Cardiac fibroblast (primary cell): Measurements from ENCODE around the gene ST6GALNAC3.

Experiments used
- DNase-seq, 2 donors: peaks; one replicate each; pipeline versions ENCODE4 v3.0.0 to v3.0.0-alpha.2; 2010; ENCODE audit warnings: low read depth in 2 of 2
- H3K4me3 ChIP-seq, 2 donors: replicated peaks in 1 of 2; 1 replicate in 1 of 2; 2 replicates in 1 of 2; pipeline ENCODE4 v1.5.1; 2011; ENCODE audit warnings: low read depth in 2 of 2, low read length in 2 of 2, mild to moderate bottlenecking in 2 of 2, moderate library complexity in 1 of 2
- TF ChIP-seq, protein P1 (sequence below): IDR thresholded peaks from one replicate; pipeline ENCODE4 v1.5.1; 2011; ENCODE audit warnings: low read depth, mild to moderate bottlenecking, low read length, inconsistent platforms

The ST6GALNAC3 gene

DNA sequence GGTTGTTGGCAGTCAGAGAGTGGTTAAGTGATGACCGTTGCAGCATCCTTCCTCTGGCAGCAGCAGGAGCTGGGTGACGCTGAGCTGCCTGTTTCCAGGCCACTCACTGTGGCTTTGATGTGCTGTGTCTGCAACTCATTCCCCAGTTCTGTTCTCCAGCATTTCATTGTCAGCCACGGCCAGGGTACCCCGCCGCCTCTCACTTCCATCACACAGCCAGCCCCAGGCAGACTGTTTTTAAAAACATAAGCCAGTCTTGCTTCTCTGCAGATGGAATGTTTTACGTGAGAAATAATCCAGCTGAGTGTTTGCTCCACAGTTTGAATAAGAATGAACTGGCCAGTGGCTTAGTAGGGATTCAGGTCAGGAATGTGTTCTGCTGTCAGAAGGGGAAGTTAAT lies 21.5 kb upstream of the ST6GALNAC3 start:
- no peak for DNase-seq
- TF ChIP-seq, protein P1, sequence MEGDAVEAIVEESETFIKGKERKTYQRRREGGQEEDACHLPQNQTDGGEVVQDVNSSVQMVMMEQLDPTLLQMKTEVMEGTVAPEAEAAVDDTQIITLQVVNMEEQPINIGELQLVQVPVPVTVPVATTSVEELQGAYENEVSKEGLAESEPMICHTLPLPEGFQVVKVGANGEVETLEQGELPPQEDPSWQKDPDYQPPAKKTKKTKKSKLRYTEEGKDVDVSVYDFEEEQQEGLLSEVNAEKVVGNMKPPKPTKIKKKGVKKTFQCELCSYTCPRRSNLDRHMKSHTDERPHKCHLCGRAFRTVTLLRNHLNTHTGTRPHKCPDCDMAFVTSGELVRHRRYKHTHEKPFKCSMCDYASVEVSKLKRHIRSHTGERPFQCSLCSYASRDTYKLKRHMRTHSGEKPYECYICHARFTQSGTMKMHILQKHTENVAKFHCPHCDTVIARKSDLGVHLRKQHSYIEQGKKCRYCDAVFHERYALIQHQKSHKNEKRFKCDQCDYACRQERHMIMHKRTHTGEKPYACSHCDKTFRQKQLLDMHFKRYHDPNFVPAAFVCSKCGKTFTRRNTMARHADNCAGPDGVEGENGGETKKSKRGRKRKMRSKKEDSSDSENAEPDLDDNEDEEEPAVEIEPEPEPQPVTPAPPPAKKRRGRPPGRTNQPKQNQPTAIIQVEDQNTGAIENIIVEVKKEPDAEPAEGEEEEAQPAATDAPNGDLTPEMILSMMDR: no peak
- no peak overlapping the region for H3K4me3 ChIP-seq

DNA sequence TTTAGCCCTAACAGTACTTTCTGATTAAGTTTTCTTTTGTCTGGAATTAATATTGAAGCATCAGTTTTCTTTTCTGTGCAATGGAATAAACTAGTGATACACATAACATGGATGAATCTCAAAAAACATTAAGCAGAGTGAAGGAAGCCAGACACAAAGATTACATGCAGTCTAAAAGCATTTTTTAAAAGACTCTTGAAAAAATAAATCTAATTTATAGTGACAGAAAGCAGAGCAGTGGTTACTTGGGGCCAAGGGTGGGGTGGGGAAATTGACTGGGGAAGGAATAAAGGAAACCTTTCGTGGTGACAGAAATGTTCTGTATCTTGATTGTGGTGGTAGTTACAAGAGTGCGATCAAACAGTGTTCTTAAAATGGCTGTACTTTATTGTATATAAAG lies 20.2 kb upstream of the ST6GALNAC3 start:
- no peak for DNase-seq
- TF ChIP-seq, protein P1: no peak
- no peak overlapping the region for H3K4me3 ChIP-seq

DNA sequence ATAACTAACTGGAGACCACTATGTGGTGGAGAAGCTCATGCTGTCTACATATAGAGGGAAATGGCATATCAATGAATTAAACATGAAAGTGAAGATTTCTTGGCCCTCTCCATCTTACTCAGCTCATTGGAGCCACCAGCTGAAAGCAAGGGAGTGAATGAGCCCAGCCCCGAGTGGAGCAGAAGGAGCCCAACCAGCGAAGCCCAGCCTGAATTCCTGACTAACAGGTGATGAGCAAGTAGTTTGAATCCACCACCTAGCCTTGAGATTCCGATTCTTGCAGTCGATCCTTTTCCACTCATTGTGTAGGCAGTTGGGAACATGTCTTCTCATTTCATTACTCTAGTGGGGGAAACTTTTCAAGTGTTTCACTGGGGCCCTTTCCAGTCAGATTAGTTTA lies 18.6 kb upstream of the ST6GALNAC3 start:
- TF ChIP-seq, protein P1: no peak
- no peak for DNase-seq
- no peak overlapping the region for H3K4me3 ChIP-seq

DNA sequence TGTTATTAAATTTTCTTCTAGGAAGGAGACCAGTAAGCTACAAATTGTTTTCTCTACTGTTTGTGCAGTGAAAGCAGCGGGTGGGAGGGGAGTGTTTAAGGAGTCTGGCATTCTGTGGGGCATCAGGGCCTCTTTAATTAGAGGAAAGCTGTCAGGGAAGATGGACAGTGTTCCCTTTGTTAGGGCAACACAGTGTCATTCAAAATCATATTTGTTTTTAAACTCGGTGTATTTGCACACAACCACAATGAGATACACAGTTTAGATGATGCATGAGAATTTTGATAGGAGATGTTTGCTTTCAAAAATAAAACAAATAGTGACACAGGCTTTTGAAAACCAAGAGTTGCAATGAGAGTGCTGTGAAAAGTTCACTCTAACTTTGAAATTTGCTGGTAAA lies 15.1 kb upstream of the ST6GALNAC3 start:
- TF ChIP-seq, protein P1: no peak
- no peak for DNase-seq
- no peak overlapping the region for H3K4me3 ChIP-seq

DNA sequence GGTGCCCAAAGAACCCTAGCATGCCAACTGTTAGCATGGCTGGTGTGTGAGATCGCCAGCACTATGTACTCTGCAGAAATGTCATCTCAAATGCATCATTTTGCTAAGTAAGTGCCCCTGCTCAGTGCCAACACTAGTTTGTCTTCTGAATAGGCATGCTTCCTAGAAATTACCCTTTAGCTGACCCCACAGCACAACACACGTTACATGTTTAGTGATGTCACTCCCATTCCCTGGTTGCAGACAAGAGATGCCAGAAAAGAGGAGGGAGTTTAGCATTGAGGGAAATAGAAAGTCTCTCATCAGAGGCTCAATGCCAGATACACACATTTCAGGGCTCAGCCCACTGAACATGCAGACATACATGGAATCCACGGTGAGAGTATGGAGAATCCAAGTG lies 9.3 kb upstream of the ST6GALNAC3 start:
- TF ChIP-seq, protein P1: no peak
- H3K4me3 ChIP-seq: no peak overlapping the region
- DNase-seq: no peak

DNA sequence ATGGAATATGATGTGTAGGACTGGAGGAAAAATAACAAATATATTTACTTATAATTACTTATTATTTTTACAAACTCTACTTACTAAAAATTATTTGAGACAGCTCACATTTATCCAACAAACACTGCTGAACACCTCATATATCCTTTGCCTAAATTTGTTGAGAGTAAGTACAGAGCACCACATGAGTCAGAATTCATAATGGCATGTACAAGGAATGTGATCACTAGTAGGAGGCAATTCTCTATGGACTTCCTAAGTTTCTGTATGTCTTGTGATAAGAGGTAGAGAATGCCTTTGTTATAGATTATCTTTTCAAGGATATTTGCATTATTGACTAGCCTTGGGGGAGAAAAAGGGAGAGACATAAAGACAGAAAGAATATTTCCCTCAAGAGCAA lies 8.2 kb upstream of the ST6GALNAC3 start:
- H3K4me3 ChIP-seq: no peak overlapping the region
- DNase-seq: peak in 1 of 2 donors; percentile 34
- TF ChIP-seq, protein P1: no peak

DNA sequence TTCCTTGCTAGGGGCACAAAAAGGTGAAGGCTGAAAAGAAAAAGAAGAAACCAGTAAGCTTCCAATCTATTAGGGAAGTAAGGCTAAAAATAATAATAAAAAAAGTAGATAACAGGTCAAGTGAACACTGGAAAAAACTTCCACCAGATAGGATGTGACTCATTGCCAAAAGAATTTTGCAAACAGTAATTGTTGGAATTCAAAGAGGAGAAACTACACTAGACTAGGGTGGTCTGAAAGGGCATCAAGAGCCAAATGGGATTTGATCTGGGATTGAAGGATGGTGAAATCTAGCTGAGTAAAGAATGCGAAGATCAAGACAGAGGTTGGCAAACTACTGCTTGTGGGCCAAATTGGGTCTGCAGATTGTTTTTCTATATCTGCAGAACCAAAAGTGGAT lies 6.0 kb upstream of the ST6GALNAC3 start:
- TF ChIP-seq, protein P1: no peak
- no peak overlapping the region for H3K4me3 ChIP-seq
- peak; percentile 11 to 35 for DNase-seq
